Measurements from ENCODE around the gene ZNF335.

DNA sequence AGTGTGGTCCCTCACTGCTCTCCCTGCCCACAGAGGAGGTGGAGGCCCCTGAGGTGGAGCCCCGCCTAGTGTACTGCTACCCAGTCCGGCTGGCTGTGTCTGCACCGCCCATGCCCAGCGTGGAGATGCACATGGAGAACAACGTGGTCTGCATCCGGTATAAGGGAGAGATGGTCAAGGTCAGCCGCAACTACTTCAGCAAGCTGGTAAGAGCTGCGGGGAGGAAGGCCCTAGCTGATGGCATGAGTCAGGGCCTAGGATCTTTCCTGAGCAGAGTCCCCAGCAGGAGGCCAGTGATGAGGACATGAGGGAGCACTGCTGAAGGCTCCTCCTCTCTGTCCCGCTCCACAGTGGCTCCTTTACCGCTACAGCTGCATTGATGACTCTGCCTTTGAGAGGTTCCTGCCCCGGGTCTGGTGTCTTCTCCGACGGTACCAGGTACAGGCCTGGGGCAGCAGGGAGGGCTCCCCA lies 26.3 kb downstream of the ZNF335 start:
- TF ChIP-seq, protein P1, sequence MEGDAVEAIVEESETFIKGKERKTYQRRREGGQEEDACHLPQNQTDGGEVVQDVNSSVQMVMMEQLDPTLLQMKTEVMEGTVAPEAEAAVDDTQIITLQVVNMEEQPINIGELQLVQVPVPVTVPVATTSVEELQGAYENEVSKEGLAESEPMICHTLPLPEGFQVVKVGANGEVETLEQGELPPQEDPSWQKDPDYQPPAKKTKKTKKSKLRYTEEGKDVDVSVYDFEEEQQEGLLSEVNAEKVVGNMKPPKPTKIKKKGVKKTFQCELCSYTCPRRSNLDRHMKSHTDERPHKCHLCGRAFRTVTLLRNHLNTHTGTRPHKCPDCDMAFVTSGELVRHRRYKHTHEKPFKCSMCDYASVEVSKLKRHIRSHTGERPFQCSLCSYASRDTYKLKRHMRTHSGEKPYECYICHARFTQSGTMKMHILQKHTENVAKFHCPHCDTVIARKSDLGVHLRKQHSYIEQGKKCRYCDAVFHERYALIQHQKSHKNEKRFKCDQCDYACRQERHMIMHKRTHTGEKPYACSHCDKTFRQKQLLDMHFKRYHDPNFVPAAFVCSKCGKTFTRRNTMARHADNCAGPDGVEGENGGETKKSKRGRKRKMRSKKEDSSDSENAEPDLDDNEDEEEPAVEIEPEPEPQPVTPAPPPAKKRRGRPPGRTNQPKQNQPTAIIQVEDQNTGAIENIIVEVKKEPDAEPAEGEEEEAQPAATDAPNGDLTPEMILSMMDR (IDR thresholded peaks at IDR 0.05) = no peak
- TF ChIP-seq EP300 (IDR thresholded peaks at IDR 0.05) = no peak

Measured in ovary (tissue), 3 donors.